ENCODE results near the gene CSRNP3.

Gene CSRNP3, protein sequence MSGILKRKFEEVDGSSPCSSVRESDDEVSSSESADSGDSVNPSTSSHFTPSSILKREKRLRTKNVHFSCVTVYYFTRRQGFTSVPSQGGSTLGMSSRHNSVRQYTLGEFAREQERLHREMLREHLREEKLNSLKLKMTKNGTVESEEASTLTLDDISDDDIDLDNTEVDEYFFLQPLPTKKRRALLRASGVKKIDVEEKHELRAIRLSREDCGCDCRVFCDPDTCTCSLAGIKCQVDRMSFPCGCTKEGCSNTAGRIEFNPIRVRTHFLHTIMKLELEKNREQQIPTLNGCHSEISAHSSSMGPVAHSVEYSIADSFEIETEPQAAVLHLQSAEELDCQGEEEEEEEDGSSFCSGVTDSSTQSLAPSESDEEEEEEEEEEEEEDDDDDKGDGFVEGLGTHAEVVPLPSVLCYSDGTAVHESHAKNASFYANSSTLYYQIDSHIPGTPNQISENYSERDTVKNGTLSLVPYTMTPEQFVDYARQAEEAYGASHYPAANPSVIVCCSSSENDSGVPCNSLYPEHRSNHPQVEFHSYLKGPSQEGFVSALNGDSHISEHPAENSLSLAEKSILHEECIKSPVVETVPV

GRCh38 chr2:165469417-165469816 lies at the start of gene CSRNP3:
Gene CSRNP3 (plus strand): TSS chr2:165469698. CDS start chr2:165595066, 125,368 bp downstream.
- peak; percentile 71 for DNase-seq (ENCODE audit: low spot score)

DNA sequence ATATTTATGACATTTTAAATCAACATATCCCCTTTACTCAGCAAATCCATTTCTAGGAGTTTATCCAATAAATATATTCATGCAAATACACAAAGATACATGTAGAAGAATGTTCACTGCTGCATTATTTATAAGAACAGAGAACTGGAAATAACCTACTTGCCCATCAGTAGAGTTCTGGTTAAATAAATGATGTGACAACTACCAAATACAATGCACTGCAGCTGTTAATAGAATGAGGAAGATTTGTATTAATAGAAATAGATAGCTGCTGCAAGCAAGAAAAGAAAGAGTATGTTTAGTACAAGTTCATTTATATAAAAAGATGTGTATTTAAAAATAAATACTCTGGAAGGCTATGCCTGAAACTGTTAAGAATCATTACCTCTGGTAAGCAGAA lies 49.3 kb upstream of the CSRNP3 start:
- no peak for DNase-seq (ENCODE audit: low spot score)

GRCh38 chr2:165423081-165423480 lies 46.4 kb upstream of the CSRNP3 start:
- no peak for DNase-seq (ENCODE audit: low spot score)

DNA sequence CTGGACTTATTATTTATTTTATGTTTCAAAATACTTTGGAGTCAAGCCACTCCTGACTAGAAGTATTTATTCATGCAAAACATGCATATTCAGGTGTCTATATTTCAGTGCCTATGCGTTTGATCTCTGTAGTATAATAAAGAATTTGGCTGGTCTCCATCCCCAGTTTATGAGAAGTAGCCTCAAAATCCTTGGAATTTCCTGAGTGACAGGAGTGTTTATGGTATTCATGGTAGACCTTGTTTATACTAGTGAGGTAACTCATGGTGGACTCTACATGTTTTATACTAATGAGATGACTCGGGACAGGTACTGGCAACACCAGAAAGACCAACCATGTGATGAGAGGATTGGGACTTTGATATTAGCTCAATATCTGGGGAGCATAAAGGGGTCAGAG lies 43.9 kb upstream of the CSRNP3 start:
- DNase-seq (ENCODE audit: low spot score), result no peak

DNA sequence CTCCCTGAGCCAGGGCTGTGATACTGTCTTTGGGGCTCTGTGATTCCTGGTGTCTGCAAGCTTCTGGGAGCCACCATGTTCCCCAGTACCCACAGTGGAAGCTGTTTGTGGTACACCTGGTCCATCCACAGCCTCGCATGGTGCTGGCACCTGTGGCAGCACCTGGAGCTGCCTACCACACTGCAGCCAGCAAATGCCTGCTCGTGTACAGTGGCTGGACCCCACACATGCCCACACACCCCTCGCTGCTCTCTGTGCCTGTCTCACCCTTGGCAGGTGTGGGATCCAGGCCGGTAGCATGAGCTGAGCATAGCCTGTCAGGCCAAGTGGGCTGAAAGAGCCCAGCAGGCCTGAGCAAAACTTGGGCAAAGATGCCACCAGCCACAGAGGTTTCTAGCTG lies 41.8 kb upstream of the CSRNP3 start:
- DNase-seq (ENCODE audit: low spot score), result no peak

GRCh38 chr2:165428926-165429325 lies 40.6 kb upstream of the CSRNP3 start:
- DNase-seq (ENCODE audit: low spot score), result no peak

GRCh38 chr2:165431014-165431413 lies 38.5 kb upstream of the CSRNP3 start:
- no peak for DNase-seq (ENCODE audit: low spot score)

DNA sequence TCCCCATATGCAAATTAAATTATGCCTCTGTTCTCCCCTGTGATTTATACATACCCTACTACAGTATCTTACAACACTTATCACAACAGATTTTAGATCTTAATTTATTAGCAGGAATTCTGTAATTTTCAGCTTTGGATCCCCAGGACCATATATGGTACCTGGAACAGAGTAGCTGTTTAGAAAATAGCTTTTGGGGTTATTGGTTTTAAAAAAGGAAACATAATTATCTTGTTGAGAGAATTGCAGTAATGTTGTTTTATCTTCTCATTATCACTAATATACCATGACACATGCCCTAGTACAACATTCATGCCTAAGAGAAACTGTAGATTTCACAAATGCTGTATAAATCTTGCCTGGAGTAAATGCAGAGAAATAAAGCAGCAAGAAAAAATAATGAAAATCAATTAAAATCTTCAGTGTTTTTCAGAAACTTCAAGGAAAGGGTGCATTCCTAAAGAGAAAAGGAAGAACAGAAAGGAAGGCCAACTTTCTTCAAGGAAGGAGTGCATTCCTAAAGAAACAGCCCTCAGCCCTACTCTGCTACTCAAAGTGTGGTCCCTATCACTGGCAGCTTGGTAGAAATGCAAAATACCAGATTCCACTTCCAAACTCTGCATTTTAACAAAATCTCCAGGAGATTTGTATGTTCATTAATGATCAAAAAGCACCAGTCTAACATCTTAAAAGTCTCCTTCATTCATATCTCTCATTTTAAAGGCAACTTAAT lies 37.1 kb upstream of the CSRNP3 start:
- no peak for DNase-seq (ENCODE audit: low spot score)

- no peak for DNase-seq (ENCODE audit: low spot score)
Observed at GRCh38 chr2:165434865-165435496, 34.5 kb upstream of the CSRNP3 start.

DNA sequence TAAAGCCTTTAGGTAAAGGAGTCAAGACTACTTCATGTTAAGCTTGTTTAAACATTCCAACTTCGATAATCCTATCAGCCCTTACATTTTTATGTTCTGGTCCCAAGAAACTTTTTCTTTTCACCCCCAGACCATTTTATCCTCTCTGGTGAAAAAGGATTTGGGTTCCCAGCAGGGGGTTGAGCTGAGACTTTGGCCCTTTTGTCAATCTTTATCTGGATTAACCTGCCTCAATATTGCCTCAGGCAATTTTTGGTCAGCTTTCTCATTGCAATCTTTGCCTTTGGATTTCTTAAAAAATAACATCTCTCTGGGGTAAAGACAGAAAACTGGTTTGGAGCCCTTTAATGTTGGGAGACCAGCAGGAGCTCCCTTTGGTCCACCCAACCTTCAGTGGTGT lies 33.9 kb upstream of the CSRNP3 start:
- DNase-seq (ENCODE audit: low spot score), result peak; percentile 72

DNA sequence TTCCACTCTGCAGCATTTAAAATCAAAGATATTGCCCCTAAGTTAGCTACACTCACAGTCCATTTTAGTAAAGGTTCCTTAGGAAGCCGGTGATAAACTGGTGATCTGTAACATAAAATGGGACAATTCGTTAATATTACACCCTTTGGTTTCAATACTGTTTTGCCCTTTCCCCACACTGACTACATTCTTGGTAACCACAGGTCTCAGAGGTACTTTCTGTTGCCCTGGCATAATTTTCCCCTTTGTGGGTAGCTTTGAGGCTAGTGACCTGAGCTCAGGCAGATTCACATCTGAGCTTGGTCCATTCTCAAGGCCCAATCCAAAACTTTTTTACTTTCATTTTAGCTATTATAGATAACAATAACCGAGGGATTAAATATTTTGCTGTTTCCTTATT lies 32.9 kb upstream of the CSRNP3 start:
- no peak for DNase-seq (ENCODE audit: low spot score)

DNA sequence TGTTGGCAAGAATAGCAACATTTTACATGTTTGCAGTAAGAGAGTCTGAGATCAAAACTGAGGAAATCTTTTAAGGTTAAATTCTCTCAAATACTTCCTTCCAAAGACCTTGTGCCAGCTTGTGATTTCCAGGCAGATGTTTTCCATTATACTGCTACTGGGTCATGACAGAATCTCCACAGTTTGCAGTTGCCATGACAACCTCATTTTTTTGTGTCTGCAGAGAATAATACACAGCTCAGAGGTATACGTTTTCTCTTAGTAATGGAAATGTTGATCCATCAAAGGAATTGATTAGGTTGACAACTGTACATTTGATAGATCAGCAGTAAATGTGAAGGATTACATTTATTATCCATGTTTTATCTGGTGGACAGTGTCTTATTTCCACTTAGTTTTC lies 29.1 kb upstream of the CSRNP3 start:
- DNase-seq (ENCODE audit: low spot score), result no peak

DNA sequence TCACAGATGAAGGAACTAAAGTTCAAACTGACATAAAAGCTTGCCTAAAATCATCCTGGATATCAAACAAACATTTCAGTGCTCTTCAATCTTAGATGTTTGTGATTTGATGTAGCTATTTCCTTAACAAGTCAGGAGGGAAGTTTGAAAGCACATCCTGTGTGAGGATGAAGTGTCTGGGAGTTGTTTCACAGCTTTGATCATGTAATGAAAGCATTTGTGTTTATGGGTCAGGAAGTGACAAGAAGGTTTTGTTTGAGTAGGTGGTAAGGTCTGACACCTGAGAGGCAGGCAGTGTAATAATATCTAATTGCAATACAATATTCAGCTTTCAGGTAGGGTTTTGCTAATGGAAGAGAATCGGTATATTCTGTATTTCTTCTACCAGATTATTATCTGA lies 26.0 kb upstream of the CSRNP3 start:
- DNase-seq (ENCODE audit: low spot score), result no peak

DNA sequence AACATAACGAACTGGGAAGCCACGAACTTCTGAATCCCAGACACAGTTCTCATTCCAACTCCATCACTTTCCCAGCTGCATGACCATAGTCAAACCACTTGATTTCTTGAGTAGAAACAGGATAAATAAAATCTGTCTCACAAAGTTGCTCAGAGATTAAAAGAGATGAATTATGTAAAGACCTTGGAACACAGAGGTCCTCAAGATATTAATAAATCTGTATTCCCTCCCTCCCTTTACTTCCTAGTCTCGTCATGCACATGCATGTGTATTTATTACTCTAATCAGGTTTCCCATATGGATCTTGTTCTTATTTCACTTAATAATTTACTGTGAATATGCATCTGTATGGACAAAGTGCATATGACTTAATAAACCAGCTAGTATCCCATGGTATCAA lies 21.1 kb upstream of the CSRNP3 start:
- DNase-seq (ENCODE audit: low spot score), result no peak

DNA sequence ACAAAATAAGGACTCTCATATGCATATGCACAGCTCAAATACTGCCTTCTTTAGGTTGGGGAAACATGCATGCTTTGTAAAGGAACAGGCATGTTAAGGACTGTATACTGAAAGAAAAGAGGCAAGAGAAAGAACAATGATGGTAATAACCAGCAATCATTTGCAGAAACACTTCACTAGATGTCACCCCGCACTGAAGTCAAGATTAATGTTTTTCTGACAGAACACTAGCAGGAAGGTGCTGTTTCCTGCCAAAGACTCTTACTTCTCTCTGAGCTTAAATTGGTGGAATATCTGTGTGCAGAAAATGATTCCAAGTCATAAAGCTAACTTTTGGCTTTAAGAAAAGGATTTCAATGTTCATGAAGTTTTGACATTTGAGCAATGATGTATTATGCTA lies 19.3 kb upstream of the CSRNP3 start:
- no peak for DNase-seq (ENCODE audit: low spot score)

- no peak for DNase-seq (ENCODE audit: low spot score)
Observed at GRCh38 chr2:165452327-165452726, 17.2 kb upstream of the CSRNP3 start.

- no peak for DNase-seq (ENCODE audit: low spot score)
Observed at GRCh38 chr2:165453561-165454094, 15.9 kb upstream of the CSRNP3 start.

DNA sequence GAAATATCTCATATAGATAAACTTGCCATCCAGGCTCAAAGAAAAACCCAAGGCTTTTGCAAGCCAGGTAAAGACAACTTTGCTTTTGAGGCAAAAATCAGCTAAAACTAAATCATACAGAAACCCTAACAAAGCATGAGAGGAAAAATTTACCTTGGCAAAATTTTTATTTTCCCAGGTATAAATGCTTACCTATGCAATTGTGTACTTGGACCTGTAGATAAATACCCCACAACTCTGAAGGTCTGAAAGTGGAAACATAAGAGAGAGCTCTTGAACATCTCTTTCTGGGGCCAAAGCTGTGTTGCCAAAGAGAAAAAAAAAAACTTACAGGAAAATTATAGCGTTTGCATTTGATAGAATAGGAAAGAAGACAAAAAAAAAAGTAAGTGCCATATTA lies 14.6 kb upstream of the CSRNP3 start:
- no peak for DNase-seq (ENCODE audit: low spot score)

DNA sequence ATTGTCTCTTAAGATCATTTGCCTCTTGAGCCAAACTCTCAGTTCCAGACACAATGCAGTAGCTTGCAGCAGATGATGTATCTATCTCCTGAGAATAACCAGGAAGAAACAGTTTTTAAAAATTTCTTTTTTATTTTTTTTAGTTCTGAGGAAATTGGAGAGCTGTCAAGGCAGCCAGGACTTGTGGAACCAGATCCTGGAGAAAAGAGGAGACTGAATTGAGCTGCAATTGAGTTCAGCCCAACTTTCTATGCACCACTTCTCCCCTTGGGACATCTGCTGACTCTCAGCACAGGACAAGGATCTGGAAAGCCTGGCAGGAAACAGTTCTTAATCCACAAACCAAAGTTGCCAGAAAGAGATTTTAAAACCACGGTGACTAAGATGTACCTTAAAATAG lies 13.5 kb upstream of the CSRNP3 start:
- DNase-seq (ENCODE audit: low spot score), result no peak

DNA sequence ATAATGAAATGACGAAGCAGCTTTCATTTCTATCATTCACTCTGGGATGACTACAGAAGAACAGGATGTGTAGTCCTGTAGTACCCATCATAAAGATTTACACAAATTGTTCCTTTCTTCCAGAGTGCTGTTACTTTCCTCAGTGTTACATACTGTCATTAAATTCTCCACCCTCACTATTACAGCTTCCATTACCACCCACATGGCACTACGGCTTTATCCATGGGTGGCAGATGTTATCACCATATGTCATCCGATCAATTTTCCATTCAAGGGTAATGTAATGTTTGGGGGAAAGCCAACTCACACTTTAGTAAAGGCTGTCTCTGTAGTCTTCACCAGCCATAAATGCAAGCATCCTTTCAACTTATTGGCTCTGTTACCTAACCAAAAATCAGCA lies 7.1 kb upstream of the CSRNP3 start:
- no peak for DNase-seq (ENCODE audit: low spot score)

DNA sequence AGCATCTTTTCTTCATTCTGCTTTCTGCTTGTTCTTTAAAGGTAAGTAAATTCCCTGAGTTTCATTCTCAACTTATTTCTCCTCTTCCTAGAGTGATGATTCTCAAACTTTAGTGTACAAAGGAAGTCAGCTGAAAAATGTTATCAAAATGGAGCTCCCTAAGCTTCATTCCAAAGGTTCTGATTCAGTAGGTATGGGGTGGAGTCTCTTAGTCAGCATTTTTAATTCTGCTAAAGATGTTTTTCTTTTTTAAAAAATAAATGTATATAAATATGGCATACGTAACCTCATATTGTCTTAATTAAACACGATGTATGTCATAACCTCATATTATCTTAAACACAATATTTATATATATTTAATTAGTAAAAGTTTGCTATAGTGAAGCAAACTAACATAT lies 3.1 kb upstream of the CSRNP3 start:
- DNase-seq (ENCODE audit: low spot score), result no peak

DNA sequence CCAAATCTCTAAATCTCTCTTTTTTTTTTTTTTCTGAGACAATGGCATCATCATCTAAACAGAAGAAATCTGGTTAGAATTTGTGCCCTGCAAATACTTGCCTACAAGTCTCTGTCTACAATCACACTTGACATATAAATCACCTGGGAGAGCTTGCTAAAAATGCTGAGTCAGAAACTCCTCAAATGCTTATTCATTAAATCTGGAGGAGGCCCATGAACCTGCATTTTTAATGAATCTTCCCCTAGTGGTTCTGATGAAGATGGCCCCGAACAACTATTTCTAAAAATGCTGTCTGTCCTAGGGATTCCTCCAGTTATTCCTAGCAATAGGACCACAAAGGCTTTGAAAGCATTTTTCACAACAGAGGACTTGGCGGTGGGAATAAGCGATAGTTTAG lies 1.6 kb upstream of the CSRNP3 start:
- DNase-seq (ENCODE audit: low spot score), result no peak

- no peak for DNase-seq (ENCODE audit: low spot score)
Observed at GRCh38 chr2:165470361-165470760, 863 bp downstream of the CSRNP3 start.

Measured in ecto neural progenitor cell (in vitro differentiated cells).